ENCODE results near the gene OPHN1.
"Not testable (repeated sequence)": the region's sequence is repeated elsewhere in the genome, so short reads cannot be mapped to it uniquely, and the experiment has no call there.

Gene OPHN1

DNA sequence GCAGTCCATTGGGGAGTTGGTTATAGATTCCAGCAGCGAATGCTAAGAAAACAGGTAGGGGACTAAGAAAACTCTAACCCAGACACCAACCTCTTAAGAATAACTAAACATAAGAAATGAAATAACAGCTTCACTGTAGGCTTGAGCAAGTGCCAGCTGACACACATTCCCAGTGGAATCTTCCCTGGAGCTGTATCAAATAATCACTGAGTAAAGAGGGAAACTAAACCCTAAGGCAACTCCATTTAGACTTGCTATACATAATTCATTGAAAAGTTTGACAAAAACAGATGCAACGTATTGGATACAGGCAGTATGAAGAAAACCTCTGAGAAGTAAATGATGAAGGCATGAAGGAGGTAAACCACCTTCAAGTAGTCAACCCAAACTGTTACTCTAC lies 293.5 kb downstream of the OPHN1 start:
- DNase-seq = peak; percentile 1

- DNase-seq = no peak
Measured at GRCh38 chrX:68133181-68133580, 300.1 kb downstream of the OPHN1 start.

DNA sequence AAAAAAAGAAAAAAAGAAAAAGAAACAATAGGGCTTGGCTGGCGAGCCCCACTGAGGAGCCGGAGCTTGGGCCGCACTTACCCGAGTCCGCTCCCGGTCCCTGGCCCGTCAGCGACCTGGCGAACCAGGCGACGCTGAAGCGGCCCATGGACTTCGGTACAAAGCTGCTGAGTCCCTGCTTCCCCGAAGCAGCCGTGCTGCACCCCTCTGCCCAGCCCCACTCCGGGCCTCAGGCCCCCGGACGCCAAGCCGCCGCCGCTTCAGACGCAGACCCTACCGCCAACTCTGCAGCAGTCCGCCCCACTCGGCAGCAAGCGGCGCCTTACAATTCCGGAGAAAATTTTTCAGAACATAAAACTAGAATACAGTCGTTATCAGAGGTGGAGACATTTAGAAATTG lies 300.5 kb downstream of the OPHN1 start:
- DNase-seq = no peak

DNA sequence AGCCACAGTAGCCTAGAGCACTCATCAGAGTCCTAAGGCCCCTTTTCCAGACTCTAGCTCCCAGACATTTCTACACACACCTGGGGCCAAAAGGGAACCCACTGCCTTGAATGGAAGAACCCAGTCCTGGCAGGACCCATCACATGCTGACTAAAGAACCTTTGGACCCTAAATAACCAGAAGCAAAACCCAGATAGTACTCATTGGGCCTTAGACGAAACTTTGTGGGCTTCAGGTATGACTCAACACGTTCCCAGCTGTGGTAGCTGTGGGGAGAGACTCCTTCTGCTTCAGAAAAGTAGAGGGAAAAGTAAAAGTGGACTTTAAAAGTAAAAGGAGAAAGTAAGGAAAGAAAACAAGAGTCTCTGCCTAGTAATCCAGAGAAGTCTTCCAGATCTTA lies 311.5 kb downstream of the OPHN1 start:
- no peak for DNase-seq

GRCh38 chrX:68121371-68121770 lies 311.9 kb downstream of the OPHN1 start:
- DNase-seq = no peak

- no peak for DNase-seq
Measured at GRCh38 chrX:68115371-68115770, 317.9 kb downstream of the OPHN1 start.

- no peak for DNase-seq
Measured at GRCh38 chrX:68114573-68115129, 318.6 kb downstream of the OPHN1 start.

- no peak for DNase-seq
Measured at GRCh38 chrX:68113837-68114572, 319.3 kb downstream of the OPHN1 start.

DNA sequence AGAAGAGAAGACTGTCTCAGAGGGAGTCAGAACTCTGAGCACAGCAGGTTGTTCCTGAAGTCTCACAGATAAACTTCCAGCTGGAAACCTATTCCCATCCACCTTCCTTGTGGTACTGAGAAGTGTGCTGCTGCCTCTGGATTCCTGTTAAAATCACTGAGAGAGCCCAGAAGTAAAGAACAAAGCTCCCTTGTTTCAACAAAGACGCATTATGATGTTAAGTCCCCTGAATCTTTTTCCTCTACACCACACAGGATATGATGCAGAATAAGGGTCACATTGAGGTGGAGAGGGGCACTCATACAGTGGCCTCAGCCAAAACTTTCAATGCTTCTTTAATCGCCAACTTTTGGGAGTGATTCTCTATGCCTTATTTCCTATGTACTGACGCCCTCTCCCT lies 321.0 kb downstream of the OPHN1 start:
- peak; percentile 30 for DNase-seq

DNA sequence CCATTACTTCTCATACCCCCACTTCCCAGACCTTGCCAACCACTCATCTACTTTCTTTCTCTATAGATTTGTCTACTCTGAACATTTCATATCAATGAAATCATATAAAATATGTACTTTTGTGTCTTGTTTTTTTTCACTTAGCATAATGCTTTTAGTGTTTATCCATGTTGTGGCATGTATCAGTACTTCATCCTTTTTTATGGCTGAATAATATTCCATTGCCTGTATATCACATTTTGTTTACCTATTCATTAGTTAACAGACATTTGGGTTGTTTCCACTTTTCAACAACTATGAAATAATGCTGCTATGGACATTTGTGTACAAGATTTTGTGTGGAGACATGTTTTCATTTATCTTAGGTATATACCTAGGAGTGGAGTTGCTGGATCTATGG lies 324.1 kb downstream of the OPHN1 start:
- DNase-seq = no peak

GRCh38 chrX:68098431-68098830 lies 334.9 kb downstream of the OPHN1 start:
- no peak for DNase-seq

DNA sequence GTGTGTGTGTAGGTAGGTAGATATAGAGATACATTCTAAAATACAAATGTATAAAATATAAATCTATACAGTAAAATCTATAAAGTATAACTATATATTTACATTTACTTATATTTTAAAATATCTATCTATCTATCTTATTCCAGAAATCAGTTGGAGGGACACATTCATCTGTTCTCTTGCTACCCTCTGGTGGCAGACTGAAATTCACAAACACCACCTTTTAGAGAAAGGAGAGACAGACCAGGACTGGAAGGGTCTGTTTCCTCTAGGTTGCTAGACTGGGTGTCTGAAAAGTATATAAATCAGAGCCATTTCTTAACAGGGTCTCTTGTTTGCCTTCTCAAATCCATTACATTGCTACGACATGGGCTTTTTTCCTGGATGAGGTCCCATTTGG lies 343.0 kb downstream of the OPHN1 start:
- no peak for DNase-seq

DNA sequence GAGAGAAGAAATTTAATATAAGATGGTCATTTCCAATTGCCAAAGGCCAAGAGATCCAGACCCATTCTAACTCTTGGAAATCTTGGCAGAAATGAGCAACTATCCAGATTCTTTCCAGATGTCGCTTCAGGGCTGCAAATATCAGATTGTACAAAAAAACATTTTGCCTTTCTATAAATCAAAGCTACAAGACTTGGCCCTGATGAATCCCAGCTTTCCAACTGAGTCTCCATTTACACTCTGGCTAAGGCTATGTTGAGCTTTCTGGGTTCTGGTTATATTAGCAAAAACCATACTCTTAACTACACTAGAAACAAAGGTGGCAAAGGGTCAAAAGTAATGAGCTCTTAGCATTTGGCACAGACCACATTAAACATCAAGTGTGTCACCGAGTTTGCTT lies 345.8 kb downstream of the OPHN1 start:
- DNase-seq = no peak

GRCh38 chrX:68086709-68087108 lies 346.6 kb downstream of the OPHN1 start:
- DNase-seq = no peak

DNA sequence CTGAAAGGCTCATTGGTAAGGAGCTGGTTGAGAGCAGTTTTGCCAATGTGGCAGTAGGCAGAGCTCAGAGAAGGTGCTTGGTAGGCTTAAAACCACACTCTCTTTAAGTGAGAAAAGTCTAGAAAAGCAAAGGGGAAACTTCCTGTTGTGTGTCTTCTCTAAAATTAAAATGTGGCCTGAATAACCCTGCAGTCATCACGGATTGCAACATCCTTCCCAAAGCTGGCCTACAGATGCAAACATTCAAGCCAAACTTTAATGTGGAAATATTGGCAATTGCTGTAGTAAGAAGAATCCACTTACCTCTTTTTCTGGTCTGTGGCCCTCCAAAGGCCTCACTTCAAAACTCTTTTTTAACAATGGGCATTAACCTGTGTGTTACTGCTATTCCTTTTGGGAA lies 348.5 kb downstream of the OPHN1 start:
- no peak for DNase-seq

GRCh38 chrX:68083510-68083909 lies 349.8 kb downstream of the OPHN1 start:
- DNase-seq = peak; percentile 24

DNA sequence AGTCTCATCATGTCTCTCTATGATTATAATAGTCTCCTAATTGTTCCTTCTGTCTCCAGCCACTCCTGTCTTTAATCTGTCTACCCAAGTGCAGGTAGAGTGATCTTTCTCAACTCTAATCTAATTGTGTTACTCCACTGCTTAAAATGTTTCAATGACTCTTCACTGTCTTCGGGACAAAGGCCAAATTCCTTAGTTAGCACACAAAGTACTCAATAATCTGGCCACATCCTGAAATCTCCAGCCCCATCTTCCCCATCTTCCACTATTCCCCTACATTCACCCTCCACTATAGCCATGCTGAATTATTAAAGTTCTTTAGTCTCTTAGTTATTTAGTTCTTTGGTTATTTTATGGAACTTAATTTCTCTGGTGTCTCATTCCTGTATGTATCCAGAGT lies 353.3 kb downstream of the OPHN1 start:
- DNase-seq = no peak

DNA sequence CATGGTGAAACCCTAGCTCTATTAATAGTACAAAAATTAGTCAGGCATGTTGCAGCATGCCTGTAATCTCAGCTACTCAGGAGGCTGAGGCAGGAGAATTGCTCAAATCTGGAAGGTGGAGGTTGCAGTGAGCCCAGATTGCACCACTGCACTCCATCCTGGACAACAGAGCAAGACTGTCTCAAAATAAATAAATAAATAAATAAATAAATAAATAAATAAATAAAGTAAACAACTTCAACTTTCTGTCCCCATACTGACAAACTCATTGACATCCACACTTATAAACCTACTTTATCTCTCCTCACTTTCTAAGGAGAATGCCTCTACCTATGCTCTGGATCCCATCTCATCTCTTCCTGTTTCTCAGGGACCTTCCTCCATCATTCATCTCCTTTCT lies 354.5 kb downstream of the OPHN1 start:
- not testable (repeated sequence) for DNase-seq

DNA sequence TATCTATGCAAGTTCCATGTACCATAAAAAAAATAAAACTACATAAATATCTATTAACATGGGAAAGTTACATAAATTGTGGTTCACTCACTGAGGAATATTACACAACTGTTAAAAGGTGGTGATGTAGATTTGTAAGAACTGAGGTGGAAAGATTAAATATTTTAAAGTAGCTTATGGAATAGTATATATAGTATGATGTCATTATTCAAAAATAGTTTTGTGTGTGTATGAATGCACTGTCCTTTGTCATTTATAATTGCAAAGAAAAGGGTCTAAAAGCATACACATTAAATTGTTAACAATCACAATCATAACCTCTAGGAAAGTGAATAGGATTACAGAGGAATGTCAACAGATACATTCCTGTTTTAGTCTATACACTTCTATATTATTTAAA lies 355.9 kb downstream of the OPHN1 start:
- DNase-seq = no peak

DNA sequence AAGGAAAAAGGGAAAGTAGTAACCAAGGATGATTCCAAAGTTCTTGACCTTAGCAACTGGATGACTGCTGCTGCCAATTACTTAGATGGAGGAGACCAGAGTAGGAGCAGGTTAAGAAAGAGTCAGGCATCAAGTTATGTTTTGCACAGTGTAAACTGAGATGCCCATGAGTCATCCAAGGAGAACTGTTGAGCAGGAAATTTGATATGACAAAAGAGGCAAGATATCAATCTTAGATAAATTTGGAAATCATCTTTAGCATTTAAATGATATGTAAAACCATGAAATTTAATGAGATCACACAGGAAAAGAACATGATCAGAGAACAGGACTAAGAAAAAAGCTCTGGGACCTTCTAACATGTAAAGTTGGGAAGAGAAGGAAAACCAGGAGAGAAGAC lies 361.3 kb downstream of the OPHN1 start:
- DNase-seq = no peak

DNA sequence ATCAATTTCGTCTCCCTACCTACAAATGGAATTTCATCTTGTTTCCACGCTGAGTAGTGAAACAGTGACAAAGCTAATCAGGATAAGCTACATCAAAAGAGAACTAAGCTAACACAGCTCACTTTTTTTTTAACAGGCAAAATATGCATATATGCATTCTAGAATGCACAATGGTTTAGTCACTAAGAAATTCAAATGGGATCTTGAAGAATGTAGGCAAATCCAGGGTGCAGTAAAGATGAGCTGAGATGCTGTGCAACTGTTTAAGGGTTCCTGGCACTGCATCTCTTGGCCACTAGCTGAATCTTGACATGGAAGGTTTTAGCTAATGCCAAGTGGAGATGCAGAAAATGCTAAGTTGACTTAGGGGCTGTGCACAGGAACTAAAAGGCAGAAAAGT lies 363.2 kb downstream of the OPHN1 start:
- DNase-seq = not testable (repeated sequence)

DNA sequence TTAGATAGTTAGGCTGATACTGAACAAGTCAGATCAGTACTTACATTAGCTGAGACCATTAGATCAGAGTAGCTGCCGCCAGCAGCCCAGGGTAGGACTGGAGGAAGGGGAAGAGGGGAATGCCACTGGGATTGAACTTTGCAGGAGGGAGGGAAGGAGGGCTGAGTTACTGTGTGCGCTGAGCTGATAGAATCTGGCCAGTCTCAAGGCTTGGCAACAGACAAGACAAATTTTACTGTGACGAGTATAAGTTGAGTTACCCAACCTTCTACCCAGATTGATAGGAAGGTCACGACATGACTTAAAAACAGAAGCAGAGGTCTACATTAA lies 372.1 kb downstream of the OPHN1 start:
- no peak for DNase-seq

DNA sequence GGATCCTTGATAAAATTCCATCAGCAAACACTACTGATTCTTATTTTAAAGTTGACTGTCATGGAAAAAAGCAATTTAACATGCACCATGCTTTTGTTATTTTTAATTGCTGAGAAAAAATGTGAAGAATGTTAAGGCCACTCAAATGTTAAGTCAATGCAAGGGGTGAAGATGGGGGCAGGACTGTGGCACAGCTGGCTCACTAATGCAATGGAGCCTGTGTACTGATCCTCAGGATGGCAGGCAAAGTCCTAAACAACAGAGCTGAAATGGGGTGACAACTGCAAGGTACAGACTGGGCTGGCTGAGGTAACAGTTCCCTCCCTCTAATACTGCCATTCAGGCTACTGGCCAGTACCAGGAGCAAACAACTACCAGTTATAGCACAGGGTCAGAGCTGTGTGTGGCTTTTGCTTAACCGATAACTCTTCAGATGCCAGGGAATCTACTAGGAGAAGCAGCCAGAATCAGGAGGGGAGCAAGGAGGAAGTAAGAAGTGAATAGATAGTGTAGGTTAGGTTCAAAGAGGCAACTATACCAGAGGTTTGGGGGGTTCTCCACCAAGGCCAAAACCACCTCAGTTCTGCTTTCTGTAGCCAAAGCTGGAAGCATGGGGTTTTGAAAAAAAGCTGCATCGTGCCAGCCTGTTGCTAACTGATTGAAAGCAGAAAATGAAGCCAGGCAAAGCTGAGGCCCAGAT lies 372.6 kb downstream of the OPHN1 start:
- peak; percentile 10 for DNase-seq

- DNase-seq = no peak
Measured at GRCh38 chrX:68059469-68059868, 373.8 kb downstream of the OPHN1 start.

- DNase-seq = no peak
Measured at GRCh38 chrX:68049466-68049865, 383.8 kb downstream of the OPHN1 start.
